ENCODE data around the gene LNPEP. TPM values are rescaled to one million over a fixed set of nuclear protein-coding genes. Genes with fewer than 3 reads are reported as not detected.

Gene LNPEP
- 2.8 and 3.7 TPM in 2 replicates for total RNA-seq (2014; rRNA removed; shearing (Covaris generic))

DNA sequence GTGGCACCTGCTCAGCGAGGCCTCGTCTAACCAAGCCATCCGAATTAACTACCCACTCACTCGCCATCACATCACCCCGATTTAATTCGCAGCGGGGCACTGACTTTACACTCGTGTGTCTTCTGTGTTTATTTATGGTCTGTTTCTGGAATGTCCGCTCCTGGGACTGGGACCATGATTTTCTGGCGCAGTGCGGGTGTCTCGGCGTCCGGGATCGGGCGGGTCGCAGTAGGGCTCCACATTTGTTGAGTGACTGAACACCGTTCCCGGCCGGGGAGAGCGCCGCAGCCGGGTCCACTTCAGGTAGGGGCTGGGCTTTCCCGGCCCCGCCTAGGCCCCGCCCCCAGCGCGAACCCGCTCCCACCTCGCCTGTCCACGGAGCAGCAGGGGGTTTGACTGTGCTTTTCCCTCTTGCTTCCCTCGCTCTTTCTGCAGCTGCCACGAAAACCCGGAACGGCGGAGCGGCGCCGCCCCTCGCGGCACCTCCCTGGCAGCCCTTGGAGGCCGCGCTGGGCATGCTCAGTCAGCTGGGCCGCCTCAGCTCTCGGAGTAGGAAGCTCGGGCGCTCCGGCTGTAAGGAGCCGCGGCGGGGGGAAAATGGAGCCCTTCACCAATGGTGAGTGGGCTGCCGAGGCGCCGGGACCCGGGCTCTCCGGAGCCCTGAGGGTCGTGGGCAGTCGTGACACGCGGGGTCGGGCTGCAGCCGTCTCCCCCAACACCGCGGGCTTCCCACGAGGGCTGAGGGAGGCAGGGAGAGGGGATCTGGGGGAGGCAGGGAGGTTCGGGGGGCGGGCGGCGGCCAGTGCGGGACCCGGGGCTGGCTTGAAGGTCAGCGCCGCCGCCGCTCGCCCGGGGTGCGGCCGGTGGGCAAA is at the start of gene LNPEP:
LNPEP (plus strand) TSS at position 522 of the 872 bp plus-strand sequence; CDS start at position 598, 76 bp downstream.
- Histone ChIP-seq H3K4me3 (ENCODE audit: insufficient read depth, low read depth, low read length) (peak within 1 kb of the TSS; percentile 91), H3K27me3 (ENCODE audit: control insufficient read depth, insufficient read depth, low read length) (peaks cover 10% of the 10 kb centered on the region), H3K36me3 (replicated peaks; ENCODE audit: control insufficient read depth, insufficient read depth, low read length) (no peaks in the 10 kb centered on the region)
- DNase-seq = peak; percentile 92

DNA sequence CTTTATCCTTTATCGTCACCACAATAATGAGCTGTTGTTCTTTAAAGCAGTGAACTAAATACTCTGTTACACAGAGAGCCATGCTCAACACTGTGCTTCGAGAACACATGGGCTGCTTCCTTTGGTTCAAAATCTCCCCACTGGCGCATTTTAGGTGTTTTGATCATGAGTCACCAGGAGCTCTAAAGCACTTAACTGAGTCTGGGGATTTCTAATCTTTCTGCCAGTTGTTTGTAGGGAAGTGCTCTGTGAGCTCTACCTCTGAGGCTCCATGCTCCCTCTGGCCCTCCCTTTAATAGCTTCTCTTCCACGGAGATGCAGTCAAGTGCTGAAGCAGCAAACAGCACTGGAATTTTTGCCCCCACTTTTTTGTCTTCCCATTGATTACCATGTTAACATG is 42.5 kb upstream of the LNPEP start:
- no peak for DNase-seq
- no peaks in the 10 kb centered on the region for H3K36me3 ChIP-seq (replicated peaks; ENCODE audit: control insufficient read depth, insufficient read depth, low read length)
- H3K27me3 ChIP-seq (ENCODE audit: control insufficient read depth, insufficient read depth, low read length) = no peaks in the 10 kb centered on the region

DNA sequence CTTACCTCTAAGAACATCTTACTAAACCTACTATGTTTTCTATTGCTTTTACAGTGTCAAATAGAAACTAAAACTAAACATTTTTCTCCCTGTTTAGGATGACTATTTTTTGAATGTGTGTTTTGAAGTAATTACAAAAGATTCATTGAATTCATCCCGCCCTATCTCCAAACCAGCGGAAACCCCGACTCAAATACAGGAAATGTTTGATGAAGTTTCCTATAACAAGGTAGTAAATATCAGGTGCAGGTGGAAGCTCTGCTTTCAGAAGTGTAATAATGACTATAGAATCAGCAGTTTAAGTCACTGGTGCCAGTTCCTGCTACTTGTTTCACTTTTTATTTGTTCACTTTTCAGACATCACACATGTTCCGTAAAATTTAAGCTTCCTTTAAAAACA is 39.6 kb upstream of the LNPEP start:
- no peak overlapping the region for H3K4me3 ChIP-seq (ENCODE audit: insufficient read depth, low read depth, low read length)
- DNase-seq = no peak
- no peaks in the 10 kb centered on the region for H3K27me3 ChIP-seq (ENCODE audit: control insufficient read depth, insufficient read depth, low read length)
- H3K36me3 ChIP-seq (replicated peaks; ENCODE audit: control insufficient read depth, insufficient read depth, low read length) = no peaks in the 10 kb centered on the region

More for the DNA sequence above, 42.5 kb upstream of the LNPEP start:
- H3K4me3 ChIP-seq (ENCODE audit: insufficient read depth, low read depth, low read length) = no peak overlapping the region

DNA sequence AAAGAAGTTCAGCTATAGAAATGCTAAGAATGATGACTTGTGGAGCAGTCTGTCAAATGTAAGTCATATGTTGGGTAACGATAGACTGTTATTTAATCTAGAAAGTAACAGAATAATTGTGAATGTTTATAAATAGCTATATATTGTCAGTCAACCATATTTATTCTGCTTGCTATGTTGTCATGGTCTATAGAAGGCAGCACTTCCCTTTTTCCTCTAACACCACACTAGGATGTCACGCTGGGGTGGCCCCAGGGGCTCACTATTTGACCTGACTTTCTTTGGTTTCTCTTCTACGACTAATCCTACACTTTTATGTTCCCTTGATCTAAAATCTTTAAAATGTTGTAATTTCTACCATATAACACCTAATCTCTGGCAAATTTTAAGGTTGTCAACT is 39.1 kb upstream of the LNPEP start:
- no peak for DNase-seq
- H3K27me3 ChIP-seq (ENCODE audit: control insufficient read depth, insufficient read depth, low read length) = no peaks in the 10 kb centered on the region
- no peak overlapping the region for H3K4me3 ChIP-seq (ENCODE audit: insufficient read depth, low read depth, low read length)
- H3K36me3 ChIP-seq (replicated peaks; ENCODE audit: control insufficient read depth, insufficient read depth, low read length) = no peaks in the 10 kb centered on the region

DNA sequence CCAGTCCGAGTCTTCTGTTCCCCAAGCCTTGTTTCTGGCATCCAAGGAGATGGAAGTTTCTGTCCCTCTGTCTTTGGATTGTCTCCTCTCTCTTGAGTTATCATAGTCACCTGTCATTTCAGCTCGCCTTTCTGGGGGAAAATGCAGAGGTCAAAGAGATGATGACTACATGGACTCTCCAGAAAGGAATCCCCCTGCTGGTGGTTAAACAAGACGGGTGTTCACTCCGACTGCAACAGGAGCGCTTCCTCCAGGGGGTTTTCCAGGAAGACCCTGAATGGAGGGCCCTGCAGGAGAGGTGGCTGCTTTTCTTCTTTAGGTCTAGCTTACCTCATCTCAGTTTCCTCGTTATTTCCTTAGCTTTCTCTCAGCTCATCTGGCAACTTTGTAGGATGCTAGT is 34.5 kb upstream of the LNPEP start:
- Histone ChIP-seq H3K27me3 (ENCODE audit: control insufficient read depth, insufficient read depth, low read length) (no peaks in the 10 kb centered on the region), H3K4me3 (ENCODE audit: insufficient read depth, low read depth, low read length) (no peak overlapping the region), H3K36me3 (replicated peaks; ENCODE audit: control insufficient read depth, insufficient read depth, low read length) (no peaks in the 10 kb centered on the region)
- DNase-seq = peak; percentile 34

DNA sequence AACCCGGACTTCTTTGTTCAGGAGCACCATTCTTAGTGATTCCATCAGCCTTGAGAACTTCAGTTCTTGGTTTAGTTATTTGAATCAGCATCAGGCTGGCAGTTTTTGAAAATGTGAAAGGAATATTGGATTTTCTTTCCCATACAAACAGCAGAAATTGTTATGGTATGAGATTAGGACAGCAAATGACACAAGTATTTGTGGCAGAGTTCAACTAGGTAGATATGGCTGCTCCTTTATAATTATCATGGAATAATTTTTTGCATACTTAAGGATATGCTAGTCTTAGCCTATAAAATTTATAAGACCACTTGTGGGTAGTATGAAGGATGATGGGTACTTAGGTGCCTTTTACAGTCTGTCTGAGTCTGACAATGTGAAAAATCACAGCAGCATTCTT is 34.0 kb upstream of the LNPEP start:
- Histone ChIP-seq H3K4me3 (ENCODE audit: insufficient read depth, low read depth, low read length) (no peak overlapping the region), H3K36me3 (replicated peaks; ENCODE audit: control insufficient read depth, insufficient read depth, low read length) (no peaks in the 10 kb centered on the region), H3K27me3 (ENCODE audit: control insufficient read depth, insufficient read depth, low read length) (no peaks in the 10 kb centered on the region)
- DNase-seq = no peak

DNA sequence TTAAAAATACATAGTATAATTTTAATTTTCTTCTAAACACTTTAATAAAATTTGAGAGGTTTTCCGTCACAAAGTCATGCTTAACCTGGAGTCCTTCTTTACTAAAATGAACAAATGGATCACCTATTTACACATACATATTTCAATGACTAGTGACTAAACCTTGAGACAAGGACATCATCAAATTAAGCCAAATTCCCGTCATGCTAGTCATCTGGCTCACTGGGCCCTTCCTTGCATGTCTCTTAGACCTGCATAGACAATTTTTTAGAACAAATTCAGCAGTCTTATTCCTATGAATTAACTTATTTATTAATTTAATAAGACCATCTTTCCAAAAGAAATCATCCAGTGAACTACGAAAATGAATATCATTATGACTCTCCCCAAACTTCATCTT is 33.0 kb upstream of the LNPEP start:
- no peaks in the 10 kb centered on the region for H3K27me3 ChIP-seq (ENCODE audit: control insufficient read depth, insufficient read depth, low read length)
- no peak for DNase-seq
- no peak overlapping the region for H3K4me3 ChIP-seq (ENCODE audit: insufficient read depth, low read depth, low read length)

DNA sequence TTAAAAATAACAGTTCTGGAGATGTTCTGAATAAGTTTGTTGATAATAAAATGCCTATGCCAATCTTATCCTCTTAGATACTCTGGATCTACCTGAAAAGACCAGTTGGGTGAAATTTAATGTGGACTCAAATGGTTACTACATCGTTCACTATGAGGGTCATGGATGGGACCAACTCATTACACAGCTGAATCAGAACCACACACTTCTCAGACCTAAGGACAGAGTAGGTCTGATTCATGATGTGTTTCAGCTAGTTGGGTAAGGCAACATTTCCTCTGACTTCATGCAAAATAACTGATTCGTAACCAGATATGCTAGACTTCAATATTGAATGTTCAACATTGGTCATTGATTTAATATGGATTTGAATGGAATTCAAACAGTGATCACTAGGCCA is 32.6 kb upstream of the LNPEP start:
- DNase-seq = no peak
- H3K4me3 ChIP-seq (ENCODE audit: insufficient read depth, low read depth, low read length) = no peak overlapping the region
- no peaks in the 10 kb centered on the region for H3K36me3 ChIP-seq (replicated peaks; ENCODE audit: control insufficient read depth, insufficient read depth, low read length)
- no peaks in the 10 kb centered on the region for H3K27me3 ChIP-seq (ENCODE audit: control insufficient read depth, insufficient read depth, low read length)

More for the DNA sequence above, 33.0 kb upstream of the LNPEP start:
- no peaks in the 10 kb centered on the region for H3K36me3 ChIP-seq (replicated peaks; ENCODE audit: control insufficient read depth, insufficient read depth, low read length)

DNA sequence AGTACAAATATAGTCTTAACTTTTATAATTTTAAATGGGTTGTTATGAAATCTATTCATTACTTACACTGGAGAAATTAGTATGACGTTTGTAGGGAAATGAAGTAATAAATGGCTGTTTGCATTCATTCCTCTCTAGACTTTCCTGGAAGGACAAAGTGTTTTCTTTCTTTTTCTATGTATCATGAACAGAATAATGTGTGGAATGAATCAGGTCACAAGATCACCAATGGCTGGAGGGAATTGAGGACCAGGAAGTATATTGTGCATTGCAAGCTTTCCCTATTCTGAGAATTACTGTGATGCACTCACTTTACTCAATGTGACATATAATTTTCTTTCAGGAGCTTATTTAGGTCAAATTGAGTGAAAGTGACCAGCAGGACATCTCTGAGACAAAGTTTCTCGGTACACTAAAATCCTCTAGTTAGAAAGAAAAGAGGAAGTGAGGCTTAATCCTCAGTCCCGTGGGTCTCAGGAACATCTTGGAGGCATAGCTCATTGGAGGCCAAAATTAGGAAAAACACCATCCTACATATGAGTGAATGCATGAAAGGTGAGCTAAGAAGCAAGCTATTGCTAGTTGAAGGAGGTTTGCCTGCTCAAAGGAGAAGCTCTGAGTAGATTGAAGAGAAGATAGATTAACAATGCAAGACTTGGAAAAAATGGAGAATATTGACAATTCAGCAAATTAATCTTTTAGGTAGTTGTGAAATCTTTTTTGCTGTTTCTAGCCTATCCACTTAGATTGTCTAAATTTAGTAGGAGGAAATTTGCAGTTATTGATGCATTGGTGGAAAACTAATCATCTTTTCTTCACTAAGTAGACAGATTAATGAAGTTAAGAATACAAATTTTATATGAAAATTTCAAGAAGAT is 31.6 kb upstream of the LNPEP start:
- H3K27me3 ChIP-seq (ENCODE audit: control insufficient read depth, insufficient read depth, low read length) = no peaks in the 10 kb centered on the region
- no peak for DNase-seq
- H3K4me3 ChIP-seq (ENCODE audit: insufficient read depth, low read depth, low read length) = no peak overlapping the region
- no peaks in the 10 kb centered on the region for H3K36me3 ChIP-seq (replicated peaks; ENCODE audit: control insufficient read depth, insufficient read depth, low read length)

DNA sequence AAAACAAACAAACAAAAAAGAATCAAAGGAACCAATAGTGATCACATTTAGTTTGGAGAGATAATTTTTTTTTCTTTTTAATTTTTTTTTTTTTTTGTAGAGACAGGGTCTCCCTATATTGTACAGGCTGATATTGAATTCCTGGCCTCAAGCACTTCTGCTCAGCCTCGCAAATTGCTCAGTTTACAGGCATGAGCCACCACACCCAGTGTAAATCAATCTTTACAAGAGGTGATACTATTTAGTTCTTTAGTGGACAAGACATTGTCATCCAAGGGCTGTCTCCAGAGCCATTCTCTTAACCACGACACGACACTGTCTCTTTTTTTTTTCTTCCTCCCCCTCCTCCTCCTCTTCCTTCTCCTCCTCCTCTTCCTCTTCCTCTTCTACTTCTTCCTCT is 30.0 kb upstream of the LNPEP start:
- Histone ChIP-seq H3K4me3 (ENCODE audit: insufficient read depth, low read depth, low read length) (no peak overlapping the region), H3K36me3 (replicated peaks; ENCODE audit: control insufficient read depth, insufficient read depth, low read length) (no peaks in the 10 kb centered on the region), H3K27me3 (ENCODE audit: control insufficient read depth, insufficient read depth, low read length) (no peaks in the 10 kb centered on the region)
- no peak for DNase-seq

DNA sequence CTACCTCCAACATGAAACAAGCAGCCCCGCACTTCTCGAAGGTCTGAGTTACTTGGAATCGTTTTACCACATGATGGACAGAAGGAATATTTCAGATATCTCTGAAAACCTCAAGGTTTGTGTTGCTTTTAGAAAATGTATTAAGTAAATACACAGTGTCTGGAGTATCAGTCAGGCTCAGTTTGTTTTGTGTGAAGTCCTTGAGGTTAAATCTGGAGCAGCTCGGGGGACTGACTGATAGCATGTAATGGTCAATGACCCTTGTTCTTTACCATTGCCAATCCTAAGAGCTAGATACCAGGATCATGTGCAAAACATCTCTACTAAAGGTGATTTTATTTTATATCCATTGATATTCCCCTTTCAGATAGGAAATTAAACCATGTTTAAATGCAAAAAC is 26.9 kb upstream of the LNPEP start:
- Histone ChIP-seq H3K27me3 (ENCODE audit: control insufficient read depth, insufficient read depth, low read length) (no peaks in the 10 kb centered on the region), H3K36me3 (replicated peaks; ENCODE audit: control insufficient read depth, insufficient read depth, low read length) (no peaks in the 10 kb centered on the region)
- DNase-seq = no peak

DNA sequence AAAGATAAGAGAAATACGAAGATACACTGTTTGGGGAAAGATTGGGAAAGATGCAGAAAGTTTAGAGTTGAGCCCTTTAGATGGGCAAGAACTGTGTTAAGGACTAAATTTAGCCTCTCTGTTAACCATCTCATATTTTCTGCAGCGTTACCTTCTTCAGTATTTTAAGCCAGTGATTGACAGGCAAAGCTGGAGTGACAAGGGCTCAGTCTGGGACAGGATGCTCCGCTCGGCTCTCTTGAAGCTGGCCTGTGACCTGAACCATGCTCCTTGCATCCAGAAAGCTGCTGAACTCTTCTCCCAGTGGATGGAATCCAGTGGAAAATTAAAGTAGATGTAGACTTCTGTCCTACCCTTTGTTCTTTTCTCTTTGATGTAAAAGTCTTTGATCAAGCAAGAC is 26.4 kb upstream of the LNPEP start:
- no peak overlapping the region for H3K4me3 ChIP-seq (ENCODE audit: insufficient read depth, low read depth, low read length)
- no peaks in the 10 kb centered on the region for H3K27me3 ChIP-seq (ENCODE audit: control insufficient read depth, insufficient read depth, low read length)
- H3K36me3 ChIP-seq (replicated peaks; ENCODE audit: control insufficient read depth, insufficient read depth, low read length) = no peaks in the 10 kb centered on the region
- DNase-seq = no peak

More for the DNA sequence above, 26.9 kb upstream of the LNPEP start:
- no peak overlapping the region for H3K4me3 ChIP-seq (ENCODE audit: insufficient read depth, low read depth, low read length)

DNA sequence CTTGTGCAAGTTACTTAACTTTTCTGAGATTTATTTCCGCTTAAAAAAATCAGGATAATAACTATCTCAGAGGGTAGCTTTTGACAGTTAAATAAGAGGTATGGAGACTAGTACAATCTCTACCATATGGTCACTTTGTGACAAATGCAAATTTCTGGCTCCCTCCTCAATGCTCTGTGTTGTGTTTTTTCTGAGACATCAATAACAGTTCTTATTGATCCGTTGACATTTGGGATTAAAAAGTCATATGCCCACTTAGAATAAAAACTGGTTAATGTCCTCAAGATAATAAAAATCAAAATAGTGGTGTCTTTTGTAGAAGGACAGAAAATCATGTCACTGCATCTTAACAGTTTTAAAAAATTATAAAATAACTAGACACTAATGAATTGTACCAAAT is 24.7 kb upstream of the LNPEP start:
- Histone ChIP-seq H3K4me3 (ENCODE audit: insufficient read depth, low read depth, low read length) (no peak overlapping the region), H3K36me3 (replicated peaks; ENCODE audit: control insufficient read depth, insufficient read depth, low read length) (no peaks in the 10 kb centered on the region), H3K27me3 (ENCODE audit: control insufficient read depth, insufficient read depth, low read length) (no peaks in the 10 kb centered on the region)
- no peak for DNase-seq

DNA sequence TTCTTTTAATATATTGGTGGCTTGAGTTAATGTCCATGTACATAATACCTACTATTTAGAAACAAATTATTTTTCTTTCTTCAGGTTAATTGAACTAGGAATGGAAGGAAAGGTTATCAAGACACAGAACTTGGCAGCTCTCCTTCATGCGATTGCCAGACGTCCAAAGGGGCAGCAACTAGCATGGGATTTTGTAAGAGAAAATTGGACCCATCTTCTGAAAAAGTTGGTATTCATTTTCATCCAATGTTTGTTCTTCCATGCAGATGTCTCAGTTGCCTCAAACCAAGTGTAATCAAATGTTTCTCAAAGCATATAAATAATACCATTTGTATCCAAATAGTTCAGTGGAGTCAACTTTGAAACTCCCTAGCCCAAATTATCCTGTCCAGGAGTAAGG is 22.6 kb upstream of the LNPEP start:
- DNase-seq = no peak
- Histone ChIP-seq H3K4me3 (ENCODE audit: insufficient read depth, low read depth, low read length) (no peak overlapping the region), H3K36me3 (replicated peaks; ENCODE audit: control insufficient read depth, insufficient read depth, low read length) (no peaks in the 10 kb centered on the region), H3K27me3 (ENCODE audit: control insufficient read depth, insufficient read depth, low read length) (no peaks in the 10 kb centered on the region)

DNA sequence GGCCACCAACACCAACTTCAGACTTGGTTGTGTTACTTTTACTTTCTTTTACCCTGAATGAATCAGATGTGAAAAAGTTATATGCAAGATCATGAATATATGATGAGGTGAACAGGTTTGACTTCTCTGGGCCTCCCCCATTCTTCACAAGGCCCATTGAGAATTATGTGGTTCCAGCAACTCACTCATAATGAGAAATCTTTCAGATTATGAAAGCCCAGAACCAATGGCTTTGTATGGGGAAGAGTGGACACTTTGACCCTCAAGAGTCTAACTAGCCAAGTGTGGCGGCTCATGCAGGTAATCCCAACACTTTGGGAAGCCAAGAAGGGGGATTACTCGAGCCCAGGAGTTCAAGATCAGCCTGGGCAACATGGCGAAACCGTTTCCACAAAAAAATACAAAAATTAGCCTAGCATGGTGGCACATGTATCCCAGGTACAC is 16.1 kb upstream of the LNPEP start:
- H3K36me3 ChIP-seq (replicated peaks; ENCODE audit: control insufficient read depth, insufficient read depth, low read length) = no peaks in the 10 kb centered on the region
- no peak overlapping the region for H3K4me3 ChIP-seq (ENCODE audit: insufficient read depth, low read depth, low read length)
- no peaks in the 10 kb centered on the region for H3K27me3 ChIP-seq (ENCODE audit: control insufficient read depth, insufficient read depth, low read length)
- no peak for DNase-seq

Measured in H7 (cell line).